Astrocyte (in vitro differentiated cells and primary cell): ENCODE results near the gene PDS5B. TPM values are rescaled to one million over a fixed set of nuclear protein-coding genes. Genes with fewer than 3 reads are reported as not detected.

ENCODE experiments used
- DNase-seq: peaks from one replicate; pipeline ENCODE4 v3.0.0-alpha.2; 2010; ENCODE audit warnings: low read depth
- FAIRE-seq: peaks from 2 replicates; lab custom pipeline; 2011; peaks lifted over from hg19 to GRCh38; lab: Jason Lieb, UNC
- H2AFZ ChIP-seq: 2 replicates; pipeline ENCODE4 v1.6.0; 2012; ENCODE audit warnings: low read depth, low read length, inconsistent platforms
- H3K27ac ChIP-seq: 2 replicates; pipeline ENCODE4 v1.5.1; 2011; ENCODE audit warnings: low read depth, low read length, inconsistent platforms
- H3K27me3 ChIP-seq: 2 replicates; pipeline ENCODE4 v1.6.0; 2011; ENCODE audit warnings: low read length, inconsistent platforms; ENCODE audit not compliant: insufficient read depth
- H3K36me3 ChIP-seq: 2 replicates; pipeline ENCODE4 v1.5.1; 2011; ENCODE audit warnings: low read length, inconsistent platforms; ENCODE audit not compliant: insufficient read depth
- H3K4me1 ChIP-seq: 2 replicates; pipeline ENCODE4 v1.5.1; 2011; ENCODE audit warnings: low read length, inconsistent platforms; ENCODE audit not compliant: insufficient read depth
- H3K4me2 ChIP-seq: 2 replicates; pipeline ENCODE4 v1.6.0; 2012; ENCODE audit warnings: low read length, inconsistent platforms
- H3K4me3 ChIP-seq: 2 replicates; pipeline ENCODE4 v1.5.1; 2011; ENCODE audit warnings: low read depth, mild to moderate bottlenecking, low read length, inconsistent platforms; ENCODE audit not compliant: insufficient read depth
- H3K79me2 ChIP-seq: 2 replicates; pipeline ENCODE4 v1.6.0; 2012; ENCODE audit warnings: mild to moderate bottlenecking, low read length, inconsistent platforms; ENCODE audit not compliant: insufficient read depth
- H3K9ac ChIP-seq: 2 replicates; pipeline ENCODE4 v1.6.0; 2012; ENCODE audit warnings: mild to moderate bottlenecking, low read length, inconsistent platforms
- H3K9me3 ChIP-seq: 2 replicates; pipeline ENCODE4 v1.5.1; 2012; ENCODE audit warnings: low read depth, mild to moderate bottlenecking, low read length, inconsistent platforms; ENCODE audit not compliant: insufficient read depth
- H4K20me1 ChIP-seq: 2 replicates; pipeline ENCODE4 v1.6.0; 2012; ENCODE audit warnings: low read length, inconsistent platforms; ENCODE audit not compliant: insufficient read depth
- H3K27ac Mint-ChIP-seq: one replicate; pipeline ENCODE4 v1.8.0; 2021; ENCODE audit warnings: mild to moderate bottlenecking, mixed read lengths; ENCODE audit not compliant: unreplicated experiment
- H3K27me3 Mint-ChIP-seq: one replicate; pipeline ENCODE4 v1.8.0; 2021; ENCODE audit warnings: low read depth, mixed read lengths; ENCODE audit not compliant: unreplicated experiment
- H3K36me3 Mint-ChIP-seq: one replicate; pipeline ENCODE4 v1.8.0; 2021; ENCODE audit warnings: low read depth, mixed read lengths; ENCODE audit not compliant: unreplicated experiment
- H3K4me1 Mint-ChIP-seq: one replicate; pipeline ENCODE4 v1.8.0; 2021; ENCODE audit warnings: low read depth, mixed read lengths; ENCODE audit not compliant: unreplicated experiment
- H3K4me3 Mint-ChIP-seq: one replicate; pipeline ENCODE4 v1.8.0; 2021; ENCODE audit warnings: mild to moderate bottlenecking, moderate library complexity, mixed read lengths; ENCODE audit not compliant: unreplicated experiment
- H3K9me3 Mint-ChIP-seq: one replicate; pipeline ENCODE4 v1.8.0; 2021; ENCODE audit warnings: mild to moderate bottlenecking, mixed read lengths; ENCODE audit not compliant: unreplicated experiment
- CTCF ChIP-seq: IDR thresholded peaks from 2 replicates; pipeline ENCODE4 v1.5.1; 2011; ENCODE audit warnings: low read depth, mild to moderate bottlenecking, inconsistent platforms, low read length, moderate library complexity; ENCODE audit not compliant: insufficient read depth
- EZH2 ChIP-seq: IDR thresholded peaks from 2 replicates; pipeline ENCODE4 v1.6.1; 2012; ENCODE audit warnings: mild to moderate bottlenecking, low read length, inconsistent platforms; ENCODE audit not compliant: insufficient read depth
- total RNA-seq: library from RNA; stranded (reverse); gene quantifications from 2 replicates; pipeline ENCODE4 v1.2.1, GENCODE V29; 2021

PDS5B gene
- total RNA-seq, 1 donor from 2014 or later, result 43.1 TPM

- Histone ChIP-seq H3K9ac (no peak overlapping the region), H3K27me3 (no peaks in the 10 kb centered on the region), H4K20me1 (peaks cover 15% of the 10 kb centered on the region), H3K4me1 (peaks cover 4% of the 10 kb centered on the region), H3K79me2 (peaks cover 47% of the 10 kb centered on the region), H3K27ac (no peak overlapping the region), H2AFZ (no peak overlapping the region), H3K4me3 (no peak overlapping the region), H3K9me3 (no peaks in the 10 kb centered on the region), H3K36me3 (peaks cover 3% of the 10 kb centered on the region), H3K4me2 (no peak overlapping the region)
- TF ChIP-seq CTCF (no peak), EZH2 (no peak)
- peaks cover 12% of the 10 kb centered on the region for H3K4me1 Mint-ChIP-seq
- H3K27me3 Mint-ChIP-seq, result no peaks in the 10 kb centered on the region
- DNase-seq (no peak), FAIRE-seq (no peak)
- H3K27ac Mint-ChIP-seq, result no peak overlapping the region
- no peak overlapping the region for H3K4me3 Mint-ChIP-seq
- peaks cover 8% of the 10 kb centered on the region for H3K9me3 Mint-ChIP-seq
- peaks cover 22% of the 10 kb centered on the region for H3K36me3 Mint-ChIP-seq
Observed at GRCh38 chr13:32657309-32657708, 71.1 kb downstream of the PDS5B start.

GRCh38 chr13:32659736-32660135, 73.5 kb downstream of the PDS5B start:
- Histone ChIP-seq H3K4me2 (peak overlapping the region; percentile 53), H3K36me3 (peaks cover 3% of the 10 kb centered on the region), H4K20me1 (peaks cover 15% of the 10 kb centered on the region), H3K27me3 (no peaks in the 10 kb centered on the region), H3K4me1 (peaks cover 4% of the 10 kb centered on the region), H3K27ac (peak overlapping the region; percentile 23), H3K9ac (no peak overlapping the region), H2AFZ (no peak overlapping the region), H3K79me2 (peaks cover 38% of the 10 kb centered on the region), H3K9me3 (no peaks in the 10 kb centered on the region), H3K4me3 (no peak overlapping the region)
- no peaks in the 10 kb centered on the region for H3K27me3 Mint-ChIP-seq
- DNase-seq (peak; percentile 39), FAIRE-seq (no peak)
- no peak overlapping the region for H3K27ac Mint-ChIP-seq
- H3K36me3 Mint-ChIP-seq, result peaks cover 24% of the 10 kb centered on the region
- H3K4me1 Mint-ChIP-seq, result peaks cover 12% of the 10 kb centered on the region
- TF ChIP-seq CTCF (no peak), EZH2 (no peak)
- no peak overlapping the region for H3K4me3 Mint-ChIP-seq
- H3K9me3 Mint-ChIP-seq, result peaks cover 8% of the 10 kb centered on the region

- H3K36me3 Mint-ChIP-seq, result peaks cover 24% of the 10 kb centered on the region
- Histone ChIP-seq H3K27ac (peak overlapping the region; percentile 23), H3K27me3 (no peaks in the 10 kb centered on the region), H3K9me3 (no peaks in the 10 kb centered on the region), H3K4me3 (no peak overlapping the region), H2AFZ (no peak overlapping the region), H3K9ac (no peak overlapping the region), H4K20me1 (peaks cover 15% of the 10 kb centered on the region), H3K4me2 (no peak overlapping the region), H3K36me3 (peaks cover 3% of the 10 kb centered on the region), H3K79me2 (peaks cover 35% of the 10 kb centered on the region), H3K4me1 (peaks cover 4% of the 10 kb centered on the region)
- peak overlapping the region; percentile 58 for H3K27ac Mint-ChIP-seq
- TF ChIP-seq EZH2 (no peak), CTCF (no peak)
- peaks cover 8% of the 10 kb centered on the region for H3K9me3 Mint-ChIP-seq
- H3K27me3 Mint-ChIP-seq, result no peaks in the 10 kb centered on the region
- DNase-seq, result no peak
- H3K4me3 Mint-ChIP-seq, result no peak overlapping the region
- no peak for FAIRE-seq
- peaks cover 12% of the 10 kb centered on the region for H3K4me1 Mint-ChIP-seq
Observed at GRCh38 chr13:32660227-32660626, 74.0 kb downstream of the PDS5B start.
